HepG2 (cell line): ENCODE measurements around the gene DUSP7.

Experiments
- E2F1 ChIP-seq: sonication (generic); formaldehyde crosslinking; IDR thresholded peaks from 2 replicates; pipeline ENCODE4 v1.5.0; 2020; ENCODE audit warnings: missing genetic modification reagents
- IKZF4 ChIP-seq: sonication (generic); formaldehyde crosslinking; IDR thresholded peaks from 2 replicates; pipeline ENCODE4 v1.5.1; 2020; ENCODE audit warnings: borderline replicate concordance, mild to moderate bottlenecking, low read depth, missing genetic modification reagents; ENCODE audit errors: not compliant biosample characterization
- MXD3 ChIP-seq: IDR thresholded peaks from 2 replicates; pipeline ENCODE4 v1.6.1; 2016; ENCODE audit warnings: mild to moderate bottlenecking, missing biosample characterization, missing genetic modification reagents
- SMAD9 ChIP-seq: sonication (generic); formaldehyde crosslinking; IDR thresholded peaks from 2 replicates; pipeline ENCODE4 v1.5.1; 2020; ENCODE audit warnings: mild to moderate bottlenecking, missing genetic modification reagents
- ZFP91 ChIP-seq: sonication (generic); formaldehyde crosslinking; IDR thresholded peaks from 2 replicates; pipeline ENCODE4 v1.9.0; 2022; ENCODE audit warnings: missing genetic modification reagents, mild to moderate bottlenecking, borderline replicate concordance

- TF ChIP-seq MXD3 (CRISPR knock-in tag) (no peak), E2F1 (CRISPR knock-in tag) (no peak), SMAD9 (CRISPR knock-in tag) (no peak), IKZF4 (CRISPR knock-in tag) (no peak), ZFP91 (CRISPR knock-in tag) (no peak)
These were observed 11.2 kb upstream of the DUSP7 start for GRCh38 chr3:52067526-52067925.
